ENCODE data around the gene MSH5. TPM values are rescaled to one million over a fixed set of nuclear protein-coding genes. Genes with fewer than 3 reads are reported as not detected.

Gene MSH5
- total RNA-seq, 1 donor from 2014 or later: 50.9 TPM

GRCh38 chr6:31728767-31729514, 10.9 kb upstream of the MSH5 start, which contains the start of gene DDAH2:
Gene DDAH2 (minus strand): TSS chr6:31729299. CDS start chr6:31729161, 138 bp downstream.
- Histone ChIP-seq H3K9me3 (ENCODE audit: low read depth) (no peaks in the 10 kb centered on the region), H3K36me3 (peaks cover 5% of the 10 kb centered on the region), H3K9ac (peak within 1 kb of the TSS; percentile 64), H3F3A (ENCODE audit: low read depth) (peaks cover 66% of the 10 kb centered on the region), H3K4me2 (peak within 1 kb of the TSS; percentile 86), H3K79me2 (ENCODE audit: low read depth) (peaks cover 23% of the 10 kb centered on the region), H3K4me3 (peak within 1 kb of the TSS; percentile 99), H4K20me1 (ENCODE audit: low read depth) (peaks cover 28% of the 10 kb centered on the region), H3K4me1 (peaks cover 7% of the 10 kb centered on the region), H2AFZ (replicated peaks) (peak within 1 kb of the TSS; percentile 70), H3K27me3 (no peaks in the 10 kb centered on the region), H3K27ac (peak within 1 kb of the TSS; percentile 59)
- TF ChIP-seq CTCF (IDR thresholded peaks at IDR 0.05) (no peak), EZH2phosphoT487 (IDR thresholded peaks at IDR 0.05) (no peak), EZH2 (IDR thresholded peaks at IDR 0.05) (no peak)
- Mint-ChIP-seq H3K4me1 (peaks cover 49% of the 10 kb centered on the region), H3K4me3 (peak within 1 kb of the TSS; percentile 99), H3K27me3 (ENCODE audit: insufficient read depth, low read depth) (peaks cover 8% of the 10 kb centered on the region), H3K9me3 (no peaks in the 10 kb centered on the region), H3K27ac (peak within 1 kb of the TSS; percentile 95), H3K36me3 (peaks cover 55% of the 10 kb centered on the region)
- no peak for DNase-seq (ENCODE audit: low spot score)

- peak overlapping the region; percentile 99 for H3K4me3 ChIP-seq
- H3K9me3 ChIP-seq (ENCODE audit: low read depth): no peaks in the 10 kb centered on the region
- peak overlapping the region; percentile 48 for H3K9ac ChIP-seq
- peaks cover 61% of the 10 kb centered on the region for H3F3A ChIP-seq (ENCODE audit: low read depth)
- H2AFZ ChIP-seq (replicated peaks): peak overlapping the region; percentile 70
- Mint-ChIP-seq H3K27ac (peak overlapping the region; percentile 95), H3K4me3 (peak overlapping the region; percentile 99), H3K4me1 (peaks cover 49% of the 10 kb centered on the region), H3K36me3 (peaks cover 50% of the 10 kb centered on the region), H3K27me3 (ENCODE audit: insufficient read depth, low read depth) (peaks cover 8% of the 10 kb centered on the region), H3K9me3 (no peaks in the 10 kb centered on the region)
- DNase-seq (ENCODE audit: low spot score): peak; percentile 97
- H3K4me1 ChIP-seq: peaks cover 11% of the 10 kb centered on the region
- H4K20me1 ChIP-seq (ENCODE audit: low read depth): peaks cover 34% of the 10 kb centered on the region
- TF ChIP-seq CTCF (IDR thresholded peaks at IDR 0.05) (peak; percentile 88), EZH2phosphoT487 (IDR thresholded peaks at IDR 0.05) (no peak)
- H3K36me3 ChIP-seq: peaks cover 5% of the 10 kb centered on the region
- H3K27me3 ChIP-seq: no peaks in the 10 kb centered on the region
- peaks cover 29% of the 10 kb centered on the region for H3K79me2 ChIP-seq (ENCODE audit: low read depth)
- H3K4me2 ChIP-seq: peak overlapping the region; percentile 86
- H3K27ac ChIP-seq: peak overlapping the region; percentile 59
Measured at GRCh38 chr6:31729515-31729978, 10.3 kb upstream of the MSH5 start.

- peak; percentile 98 for DNase-seq (ENCODE audit: low spot score)
- peak overlapping the region; percentile 89 for H3K27ac Mint-ChIP-seq
- Histone ChIP-seq H3K4me3 (peak overlapping the region; percentile 99), H3K4me1 (peaks cover 11% of the 10 kb centered on the region), H3K27me3 (no peaks in the 10 kb centered on the region), H3F3A (ENCODE audit: low read depth) (peaks cover 56% of the 10 kb centered on the region), H3K9ac (peak overlapping the region; percentile 48), H3K36me3 (peaks cover 5% of the 10 kb centered on the region), H3K9me3 (ENCODE audit: low read depth) (no peaks in the 10 kb centered on the region), H4K20me1 (ENCODE audit: low read depth) (peaks cover 39% of the 10 kb centered on the region), H3K27ac (peak overlapping the region; percentile 59), H3K4me2 (peak overlapping the region; percentile 86), H2AFZ (replicated peaks) (no peak overlapping the region), H3K79me2 (ENCODE audit: low read depth) (peaks cover 35% of the 10 kb centered on the region)
- no peak for TF ChIP-seq EZH2 (IDR thresholded peaks at IDR 0.05)
- no peak for TF ChIP-seq CTCF (IDR thresholded peaks at IDR 0.05)
- no peak for TF ChIP-seq EZH2phosphoT487 (IDR thresholded peaks at IDR 0.05)
- peaks cover 8% of the 10 kb centered on the region for H3K27me3 Mint-ChIP-seq (ENCODE audit: insufficient read depth, low read depth)
- H3K9me3 Mint-ChIP-seq: no peaks in the 10 kb centered on the region
- H3K4me1 Mint-ChIP-seq: peaks cover 49% of the 10 kb centered on the region
- peaks cover 50% of the 10 kb centered on the region for H3K36me3 Mint-ChIP-seq
- H3K4me3 Mint-ChIP-seq: peak overlapping the region; percentile 99
Measured at GRCh38 chr6:31729979-31730630, 9.7 kb upstream of the MSH5 start.

Measured in neural progenitor cell (in vitro differentiated cells).